GM23338 (cell line): ENCODE measurements around the gene RAB33A. TPM values are rescaled to one million over a fixed set of nuclear protein-coding genes. Genes with fewer than 3 reads are reported as not detected.

Experiments used
- ATAC-seq: fragments of 200-7000 bp; cut with Tn5 transposase; 3 replicates; pipeline ENCODE4 v1.9.1; 2020
- DNase-seq: peaks from one replicate; pipeline ENCODE4 v3.0.0-alpha.2; 2015; ENCODE audit warnings: low spot score
- H2AFZ ChIP-seq: fragments of 200-600 bp; sonication (generic); 2 replicates; pipeline ENCODE4 v1.8.0; 2016; ENCODE audit warnings: antibody characterized with exemption, mild to moderate bottlenecking, moderate library complexity
- H3F3A ChIP-seq: fragments of 200-600 bp; sonication (generic); replicated peaks from 2 replicates; pipeline ENCODE4 v1.8.0; 2017; ENCODE audit warnings: antibody characterized with exemption, mixed run types, low read depth
- H3K27ac ChIP-seq: fragments of 200-600 bp; sonication (generic); 2 replicates; pipeline ENCODE4 v1.6.1; 2016; ENCODE audit warnings: low read depth
- H3K27me3 ChIP-seq: fragments of 200-600 bp; sonication (generic); 2 replicates; pipeline ENCODE4 v1.8.0; 2016; ENCODE audit warnings: mild to moderate bottlenecking, mixed run types, moderate library complexity; ENCODE audit not compliant: insufficient read depth
- H3K36me3 ChIP-seq: fragments of 200-600 bp; sonication (generic); 2 replicates; pipeline ENCODE4 v1.8.0; 2016; ENCODE audit warnings: mild to moderate bottlenecking; ENCODE audit not compliant: insufficient read depth
- H3K4me1 ChIP-seq: fragments of 200-600 bp; sonication (generic); 2 replicates; pipeline ENCODE4 v1.8.0; 2016; ENCODE audit warnings: mild to moderate bottlenecking, moderate library complexity; ENCODE audit not compliant: insufficient read depth
- H3K4me2 ChIP-seq: fragments of 200-600 bp; sonication (generic); 2 replicates; pipeline ENCODE4 v1.7.1; 2017; ENCODE audit warnings: mixed run types
- H3K4me3 ChIP-seq: fragments of 200-600 bp; sonication (generic); 2 replicates; pipeline ENCODE4 v1.6.1; 2016; ENCODE audit warnings: mixed run types
- H3K79me2 ChIP-seq: fragments of 200-600 bp; sonication (generic); replicated peaks from 2 replicates; pipeline ENCODE4 v1.8.0; 2017; ENCODE audit warnings: mild to moderate bottlenecking; ENCODE audit not compliant: insufficient read depth
- H3K9me2 ChIP-seq: fragments of 200-600 bp; sonication (generic); 2 replicates; pipeline ENCODE4 v1.8.0; 2017; ENCODE audit not compliant: insufficient read depth
- H4K20me1 ChIP-seq: fragments of 200-600 bp; sonication (generic); replicated peaks from 2 replicates; pipeline ENCODE4 v1.8.0; 2017; ENCODE audit warnings: mild to moderate bottlenecking; ENCODE audit not compliant: insufficient read depth
- H3K27ac Mint-ChIP-seq: 2 replicates; pipeline ENCODE4 v1.8.0; 2020; ENCODE audit warnings: inconsistent platforms, mild to moderate bottlenecking, moderate library complexity, mixed read lengths
- H3K27me3 Mint-ChIP-seq: 3 replicates; pipeline ENCODE4 v1.8.0; 2022; ENCODE audit warnings: low read depth, mild to moderate bottlenecking, moderate library complexity, mixed read lengths, inconsistent platforms; ENCODE audit not compliant: insufficient read depth, poor library complexity
- H3K36me3 Mint-ChIP-seq: 3 replicates; pipeline ENCODE4 v1.8.0; 2021; ENCODE audit warnings: low read depth, mild to moderate bottlenecking, inconsistent platforms, moderate library complexity, mixed read lengths
- H3K4me1 Mint-ChIP-seq: 3 replicates; pipeline ENCODE4 v1.8.0; 2020; ENCODE audit warnings: mild to moderate bottlenecking, inconsistent platforms, mixed read lengths
- H3K4me3 Mint-ChIP-seq: 3 replicates; pipeline ENCODE4 v1.8.0; 2021; ENCODE audit warnings: moderate library complexity, mild to moderate bottlenecking, inconsistent platforms, mixed read lengths
- H3K9me3 Mint-ChIP-seq: 3 replicates; pipeline ENCODE4 v1.8.0; 2020; ENCODE audit warnings: moderate library complexity, mild to moderate bottlenecking, inconsistent platforms, mixed read lengths
- CTCF ChIP-seq, 2 experiments: fragments of 200-600 bp in 1 of 2; sonication (generic) in 1 of 2; conservative IDR thresholded peaks; 2 replicates each; pipeline versions ENCODE4 v1.5.1 to v1.6.1; 2016 to 2017; ENCODE audit warnings: antibody characterized with exemption in 2 of 2, low read depth in 2 of 2, mild to moderate bottlenecking in 2 of 2, moderate library complexity in 1 of 2
- EZH2 ChIP-seq: fragments of 200-600 bp; sonication (generic); IDR thresholded peaks from one replicate; pipeline ENCODE4 v1.8.0; 2017; ENCODE audit warnings: antibody characterized with exemption, mild to moderate bottlenecking, low read depth; ENCODE audit not compliant: unreplicated experiment
- EZH2phosphoT487 ChIP-seq: fragments of 200-600 bp; sonication (generic); IDR thresholded peaks from one replicate; pipeline ENCODE4 v1.8.1; 2018; ENCODE audit warnings: antibody characterized with exemption; ENCODE audit not compliant: unreplicated experiment
- JUNB ChIP-seq: IDR thresholded peaks from one replicate; pipeline ENCODE4 v1.6.1; 2016; ENCODE audit warnings: antibody characterized with exemption; ENCODE audit not compliant: unreplicated experiment
- NANOG ChIP-seq: IDR thresholded peaks from 2 replicates; pipeline ENCODE4 v1.6.1; 2016; ENCODE audit warnings: antibody characterized with exemption, borderline replicate concordance
- POLR2AphosphoS5 ChIP-seq: IDR thresholded peaks from 2 replicates; pipeline ENCODE4 v1.6.1; 2016; ENCODE audit warnings: antibody characterized with exemption, low read depth
- REST ChIP-seq: IDR thresholded peaks from one replicate; pipeline ENCODE4 v1.6.1; 2018; ENCODE audit warnings: antibody characterized with exemption; ENCODE audit not compliant: unreplicated experiment
- ZNF114 ChIP-seq: fragments of 250-450 bp; sonication (Bioruptor Pico); IDR thresholded peaks from 2 replicates; pipeline ENCODE4 v1.5.0; 2020; ENCODE audit warnings: mild to moderate bottlenecking, moderate library complexity
- ZNF462 ChIP-seq: fragments of 250-450 bp; sonication (Bioruptor Pico); IDR thresholded peaks from 2 replicates; pipeline ENCODE4 v1.5.0; 2020; ENCODE audit warnings: mild to moderate bottlenecking, moderate library complexity
- polyA plus RNA-seq: library from polyadenylated mRNA; unstranded; fragments of >200 nt; fragmentation: Nextera tagmentation; extraction: Ambion mirVana; gene quantifications from 2 replicates; pipeline ENCODE4 v1.2.1, GENCODE V29; 2016
- total RNA-seq: library from RNA; depleted of rRNA; stranded (reverse); fragments of >200 nt; shearing (Covaris generic); gene quantifications from 2 replicates; pipeline ENCODE4 v1.2.3, GENCODE V29; 2014

Gene RAB33A
- total and polyA plus RNA-seq, 2 experiments from 2014 or later = 5.5 to 6.5 TPM

GRCh38 chrX:130174937-130175336 is 3.2 kb downstream of the RAB33A start:
- no peak for DNase-seq
- peaks cover 18% of the 10 kb centered on the region for H3K27me3 Mint-ChIP-seq
- TF ChIP-seq ZNF462 (CRISPR knock-in tag) = no peak
- no peak for TF ChIP-seq POLR2AphosphoS5
- no peak for TF ChIP-seq REST
- TF ChIP-seq JUNB = no peak
- TF ChIP-seq EZH2phosphoT487 = no peak
- no peak for TF ChIP-seq ZNF114 (CRISPR knock-in tag)
- no peak for TF ChIP-seq EZH2
- TF ChIP-seq CTCF (conservative IDR thresholded peaks at IDR 0.05; ENCODE audit: low read depth in 2 of 2) = no peak
- TF ChIP-seq NANOG = no peak

More at GRCh38 chrX:130174937-130175336, 3.2 kb downstream of the RAB33A start:
- H3K4me1 ChIP-seq = peaks cover 5% of the 10 kb centered on the region; the same call in 1 of the 2 replicates
- no peak overlapping the region for H2AFZ ChIP-seq
- Mint-ChIP-seq H3K4me3 (no peak overlapping the region), H3K27ac (no peak overlapping the region), H3K4me1 (peaks cover 9% of the 10 kb centered on the region), H3K36me3 (no peaks in the 10 kb centered on the region), H3K9me3 (no peaks in the 10 kb centered on the region; the same call in 2 of the 3 replicates)
- H3K27ac ChIP-seq = no peak overlapping the region
- H3F3A ChIP-seq = no peaks in the 10 kb centered on the region
- H4K20me1 ChIP-seq = no peaks in the 10 kb centered on the region
- H3K9me2 ChIP-seq = no peaks in the 10 kb centered on the region
- no peak overlapping the region for H3K4me2 ChIP-seq
- no peaks in the 10 kb centered on the region for H3K36me3 ChIP-seq
- peaks cover 13% of the 10 kb centered on the region; the same call in 1 of the 2 replicates for H3K27me3 ChIP-seq
- ATAC-seq = no peak
- H3K4me3 ChIP-seq = no peak overlapping the region
- no peaks in the 10 kb centered on the region for H3K79me2 ChIP-seq
